ENCODE results near the gene ARHGAP15. TPM values are rescaled to one million over a fixed set of nuclear protein-coding genes. Genes with fewer than 3 reads are reported as not detected.

ARHGAP15 gene
- total and polyA plus RNA-seq, 2 donors (not counting 1 experiment from before 2014, with no cell fraction given), result 0.07 TPM; not detected in 1

- H3K4me3 ChIP-seq (replicated peaks in 1 of 4; ENCODE audit: control extremely low read depth in 1 of 4, insufficient read depth in 1 of 4, low read depth in 3 of 4, low read length in 4 of 4), result no peak overlapping the region
- no peaks in the 10 kb centered on the region for H3K79me2 ChIP-seq (ENCODE audit: control insufficient read depth, insufficient read depth, low read length)
- no peaks in the 10 kb centered on the region for H4K20me1 ChIP-seq (ENCODE audit: control insufficient read depth, extremely low read depth, insufficient read depth, low read length)
- no peaks in the 10 kb centered on the region for H3K9me3 ChIP-seq (ENCODE audit: control insufficient read depth, insufficient read depth, low read depth, low read length)
- no peak overlapping the region for H3K27ac ChIP-seq (ENCODE audit: insufficient read depth, low read length)
- TF ChIP-seq, protein P1, sequence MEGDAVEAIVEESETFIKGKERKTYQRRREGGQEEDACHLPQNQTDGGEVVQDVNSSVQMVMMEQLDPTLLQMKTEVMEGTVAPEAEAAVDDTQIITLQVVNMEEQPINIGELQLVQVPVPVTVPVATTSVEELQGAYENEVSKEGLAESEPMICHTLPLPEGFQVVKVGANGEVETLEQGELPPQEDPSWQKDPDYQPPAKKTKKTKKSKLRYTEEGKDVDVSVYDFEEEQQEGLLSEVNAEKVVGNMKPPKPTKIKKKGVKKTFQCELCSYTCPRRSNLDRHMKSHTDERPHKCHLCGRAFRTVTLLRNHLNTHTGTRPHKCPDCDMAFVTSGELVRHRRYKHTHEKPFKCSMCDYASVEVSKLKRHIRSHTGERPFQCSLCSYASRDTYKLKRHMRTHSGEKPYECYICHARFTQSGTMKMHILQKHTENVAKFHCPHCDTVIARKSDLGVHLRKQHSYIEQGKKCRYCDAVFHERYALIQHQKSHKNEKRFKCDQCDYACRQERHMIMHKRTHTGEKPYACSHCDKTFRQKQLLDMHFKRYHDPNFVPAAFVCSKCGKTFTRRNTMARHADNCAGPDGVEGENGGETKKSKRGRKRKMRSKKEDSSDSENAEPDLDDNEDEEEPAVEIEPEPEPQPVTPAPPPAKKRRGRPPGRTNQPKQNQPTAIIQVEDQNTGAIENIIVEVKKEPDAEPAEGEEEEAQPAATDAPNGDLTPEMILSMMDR (conservative IDR thresholded peaks at IDR 0.05 in 1 of 2, IDR thresholded peaks at IDR 0.05 in 1 of 2; ENCODE audit: low read depth in 1 of 2, low read length in 2 of 2), result no peak
- no peak for TF ChIP-seq EZH2 (IDR thresholded peaks at IDR 0.05; ENCODE audit: low read length, missing control alignments)
- H2AFZ ChIP-seq (ENCODE audit: low read length), result no peak overlapping the region
- no peaks in the 10 kb centered on the region for H3K36me3 ChIP-seq (ENCODE audit: control insufficient read depth, insufficient read depth, low read length)
- H3K9ac ChIP-seq (ENCODE audit: insufficient read depth, low read length), result no peak overlapping the region
- no peak overlapping the region for H3K4me2 ChIP-seq (ENCODE audit: extremely low read depth, insufficient read depth, low read length)
- H3K27me3 ChIP-seq (ENCODE audit: control insufficient read depth, insufficient read depth, low read length), result peaks cover 3% of the 10 kb centered on the region
- no peaks in the 10 kb centered on the region for H3K4me1 ChIP-seq (ENCODE audit: control insufficient read depth, extremely low read depth, insufficient read depth, low read length)
- DNase-seq (ENCODE audit: low read depth in 2 of 2), result no peak
These were observed 108.0 kb downstream of the ARHGAP15 start for GRCh38 chr2:143237146-143237777.

DNA sequence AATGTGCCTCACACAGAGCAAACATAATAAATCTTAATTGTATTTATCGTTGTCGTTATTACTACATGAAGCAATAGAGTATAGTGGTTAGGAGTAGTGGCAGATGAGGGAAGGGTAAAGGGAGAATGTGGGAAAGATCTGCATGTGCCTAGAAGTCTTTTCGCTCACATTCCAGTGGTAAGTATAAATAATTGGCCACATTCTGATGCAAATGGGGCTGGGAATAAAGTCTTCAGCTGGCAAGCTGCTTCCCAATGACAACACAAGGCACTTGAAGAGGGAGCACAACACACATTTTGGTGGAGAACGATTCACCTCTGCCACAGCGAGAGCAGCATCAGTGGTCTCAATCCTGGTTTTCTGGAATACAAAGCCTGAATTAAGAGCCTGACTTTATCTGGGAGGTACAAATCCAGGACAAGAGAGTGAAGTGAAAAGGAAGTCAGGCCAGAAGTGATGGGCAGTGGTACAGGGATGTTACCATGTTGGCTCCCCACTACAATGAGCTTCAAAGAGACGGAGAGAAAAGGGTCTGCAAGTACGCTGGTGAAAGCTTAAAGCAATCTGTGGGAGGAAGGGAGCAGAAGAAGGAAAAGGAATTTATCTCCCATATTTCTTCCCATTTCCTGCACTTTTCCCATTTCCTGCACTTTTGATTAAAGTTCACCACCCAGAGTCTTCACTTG is 112.3 kb downstream of the ARHGAP15 start:
- peak in 1 of 2 donors; percentile 29 for DNase-seq (ENCODE audit: low read depth in 2 of 2)
- Histone ChIP-seq H3K27ac (ENCODE audit: insufficient read depth, low read length) (no peak overlapping the region), H2AFZ (ENCODE audit: low read length) (no peak overlapping the region), H3K4me2 (ENCODE audit: extremely low read depth, insufficient read depth, low read length) (no peak overlapping the region), H3K4me3 (replicated peaks in 1 of 4; ENCODE audit: control extremely low read depth in 1 of 4, insufficient read depth in 1 of 4, low read depth in 3 of 4, low read length in 4 of 4) (no peak overlapping the region), H3K9ac (ENCODE audit: insufficient read depth, low read length) (no peak overlapping the region), H3K4me1 (ENCODE audit: control insufficient read depth, extremely low read depth, insufficient read depth, low read length) (no peaks in the 10 kb centered on the region), H3K79me2 (ENCODE audit: control insufficient read depth, insufficient read depth, low read length) (no peaks in the 10 kb centered on the region), H3K27me3 (ENCODE audit: control insufficient read depth, insufficient read depth, low read length) (peaks cover 3% of the 10 kb centered on the region), H3K36me3 (ENCODE audit: control insufficient read depth, insufficient read depth, low read length) (no peaks in the 10 kb centered on the region), H4K20me1 (ENCODE audit: control insufficient read depth, extremely low read depth, insufficient read depth, low read length) (no peaks in the 10 kb centered on the region), H3K9me3 (ENCODE audit: control insufficient read depth, insufficient read depth, low read depth, low read length) (no peaks in the 10 kb centered on the region)
- TF ChIP-seq, protein P1 (conservative IDR thresholded peaks at IDR 0.05 in 1 of 2, IDR thresholded peaks at IDR 0.05 in 1 of 2; ENCODE audit: low read depth in 1 of 2, low read length in 2 of 2), result no peak
- TF ChIP-seq EZH2 (IDR thresholded peaks at IDR 0.05; ENCODE audit: low read length, missing control alignments), result no peak

DNA sequence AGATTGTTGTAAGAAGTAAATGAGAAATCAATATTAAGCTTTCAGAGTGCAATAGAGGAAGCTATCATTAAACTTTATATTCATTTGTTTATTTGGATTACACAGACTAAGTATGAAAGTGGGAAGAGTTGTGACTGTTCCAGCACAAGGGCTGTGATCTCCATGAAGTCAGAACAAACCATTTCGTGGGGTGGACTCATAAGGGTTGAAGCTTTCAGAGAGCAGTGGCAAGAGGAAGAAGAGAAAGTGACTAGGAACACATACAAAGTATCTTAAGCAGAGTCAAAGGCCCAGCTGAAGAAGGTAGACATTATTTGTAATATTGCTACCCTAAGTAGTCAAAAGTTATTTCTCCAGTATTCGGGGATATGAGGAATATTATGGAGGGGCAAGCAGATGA is 117.0 kb downstream of the ARHGAP15 start:
- Histone ChIP-seq H2AFZ (ENCODE audit: low read length) (no peak overlapping the region), H3K9ac (ENCODE audit: insufficient read depth, low read length) (no peak overlapping the region), H3K9me3 (ENCODE audit: control insufficient read depth, insufficient read depth, low read depth, low read length) (no peaks in the 10 kb centered on the region), H3K4me3 (replicated peaks in 1 of 4; ENCODE audit: control extremely low read depth in 1 of 4, insufficient read depth in 1 of 4, low read depth in 3 of 4, low read length in 4 of 4) (no peak overlapping the region), H3K27me3 (ENCODE audit: control insufficient read depth, insufficient read depth, low read length) (peaks cover 3% of the 10 kb centered on the region), H3K79me2 (ENCODE audit: control insufficient read depth, insufficient read depth, low read length) (no peaks in the 10 kb centered on the region), H4K20me1 (ENCODE audit: control insufficient read depth, extremely low read depth, insufficient read depth, low read length) (no peaks in the 10 kb centered on the region), H3K4me1 (ENCODE audit: control insufficient read depth, extremely low read depth, insufficient read depth, low read length) (no peaks in the 10 kb centered on the region), H3K36me3 (ENCODE audit: control insufficient read depth, insufficient read depth, low read length) (no peaks in the 10 kb centered on the region), H3K27ac (ENCODE audit: insufficient read depth, low read length) (no peak overlapping the region), H3K4me2 (ENCODE audit: extremely low read depth, insufficient read depth, low read length) (no peak overlapping the region)
- DNase-seq (ENCODE audit: low read depth in 2 of 2), result no peak
- TF ChIP-seq, protein P1 (conservative IDR thresholded peaks at IDR 0.05 in 1 of 2, IDR thresholded peaks at IDR 0.05 in 1 of 2; ENCODE audit: low read depth in 1 of 2, low read length in 2 of 2), result no peak

Measured in fibroblast of lung (primary cell).